Mucosa of descending colon (tissue), 3 donors: ENCODE data around the gene CPO. TPM values are rescaled to one million over a fixed set of nuclear protein-coding genes. Genes with fewer than 3 reads are reported as not detected.
A peak's percentile ranks its signal among the peaks of the same experiment; 100 is the strongest.

Source experiments
- ATAC-seq: fragments of 200-7000 bp; cut with Tn5 transposase; one replicate; pipeline ENCODE4 v1.9.1; 2020; ENCODE audit warnings: mild to moderate bottlenecking, moderate library complexity
- DNase-seq, 3 donors: peaks; one replicate each; pipeline ENCODE4 v3.0.0-alpha.2; 2020
- H3K36me3 ChIP-seq: fragments of 200-600 bp; one replicate; pipeline ENCODE4 v1.8.0; 2021; ENCODE audit warnings: low read depth, mild to moderate bottlenecking
- H3K4me1 ChIP-seq: fragments of 200-600 bp; one replicate; pipeline ENCODE4 v1.8.0; 2021; ENCODE audit warnings: low read depth, mild to moderate bottlenecking
- H3K4me3 ChIP-seq: fragments of 200-600 bp; one replicate; pipeline ENCODE4 v1.8.0; 2021; ENCODE audit warnings: mild to moderate bottlenecking
- H3K9me3 ChIP-seq: fragments of 200-600 bp; one replicate; pipeline ENCODE4 v1.8.0; 2021; ENCODE audit warnings: mild to moderate bottlenecking
- CTCF ChIP-seq: fragments of 200-600 bp; IDR thresholded peaks from one replicate; pipeline ENCODE4 v1.8.0; 2022; ENCODE audit warnings: antibody characterized with exemption, mild to moderate bottlenecking
- intact Hi-C, 2 donors: fragments of 100-400 bp; cut with DNase I in 1 of 2; cut with micrococcal nuclease in 1 of 2; formaldehyde crosslinking; loops; one replicate each; pipeline versions ENCODE4 v1.11.0 to v1.11.1; 2022; cut with DNase I, micrococcal nuclease
- total RNA-seq, 3 donors: library from RNA; stranded (reverse); fragmentation: NEBNext Ultra II Directional in 2 of 3; extraction: Animal tissue kit (Norgen Biotek cat#: 25700) in 2 of 3; gene quantifications; one replicate each; pipeline versions ENCODE4 v1.2.1 to v1.2.4, GENCODE V29; 2021 to 2023
- donor health status: DM: no; HTN: no; CAD: no; lungs with moderate emphysema.
- donor health status: DM: no; HTN: no; CAD: no.
- donor health status: DM: no; HTN: yes; CAD: no.

CPO gene
- total RNA-seq, 3 donors from 2014 or later: 0.32 to 0.73 TPM; not detected in 1

DNA sequence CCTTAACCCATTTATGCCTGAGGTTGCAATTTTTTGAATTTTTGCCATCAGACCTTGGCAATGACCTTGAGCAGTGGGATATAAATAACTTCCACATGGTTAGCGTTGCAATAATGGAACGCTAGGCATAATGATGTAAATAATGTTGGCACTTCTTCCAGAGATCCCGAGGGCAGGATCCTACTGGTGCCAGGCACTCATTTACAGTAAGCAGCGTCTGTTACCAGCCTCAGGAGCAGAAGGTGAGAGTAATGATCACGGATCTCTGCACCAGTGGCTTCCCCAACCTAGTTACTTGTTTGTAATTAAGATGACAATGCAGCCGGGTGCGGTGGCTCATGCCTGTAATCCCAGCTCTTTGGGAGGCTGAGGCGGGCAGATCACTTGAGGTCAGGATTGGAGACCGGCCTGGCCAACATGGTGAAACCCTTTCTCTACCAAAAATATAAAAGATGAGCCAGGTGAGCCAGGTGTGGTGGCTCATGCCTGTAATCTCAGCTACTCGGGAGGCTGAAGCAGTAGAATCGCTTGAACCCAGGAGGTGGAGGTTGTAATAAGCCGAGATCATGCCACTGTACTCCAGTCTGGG is 41.9 kb downstream of the CPO start:
- no peak overlapping the region for H3K4me3 ChIP-seq
- no peak for TF ChIP-seq CTCF
- no peaks in the 10 kb centered on the region for H3K4me1 ChIP-seq
- DNase-seq (no peak), ATAC-seq (no peak)
- H3K9me3 ChIP-seq: no peaks in the 10 kb centered on the region
- H3K36me3 ChIP-seq: no peaks in the 10 kb centered on the region
- intact Hi-C loops: loop anchor here in 1 of 2 donors (5.0 kb wide), 1 partner anchor 496 kb away; no protein-coding TSS in a partner anchor

GRCh38 chr2:206981739-206982340 is 42.5 kb downstream of the CPO start:
- H3K4me3 ChIP-seq: no peak overlapping the region
- DNase-seq: peak; percentile 49 to 64 (median 53)
- H3K4me1 ChIP-seq: no peaks in the 10 kb centered on the region
- H3K36me3 ChIP-seq: no peaks in the 10 kb centered on the region
- H3K9me3 ChIP-seq: no peaks in the 10 kb centered on the region
- intact Hi-C loops: loop anchor here in 1 of 2 donors (5.0 kb wide), 1 partner anchor 495 kb away; no protein-coding TSS in a partner anchor
- no peak for TF ChIP-seq CTCF
- peak; percentile 60 for ATAC-seq

GRCh38 chr2:206982360-206982955 is 43.1 kb downstream of the CPO start:
- H3K4me1 ChIP-seq: no peaks in the 10 kb centered on the region
- no peak for ATAC-seq
- no peak overlapping the region for H3K4me3 ChIP-seq
- intact Hi-C loops: loop anchor here in 1 of 2 donors (5.0 kb wide), 1 partner anchor 495 kb away; no protein-coding TSS in a partner anchor
- no peak for DNase-seq
- H3K9me3 ChIP-seq: no peaks in the 10 kb centered on the region
- H3K36me3 ChIP-seq: no peaks in the 10 kb centered on the region
- TF ChIP-seq CTCF: no peak

- Histone ChIP-seq H3K4me3 (no peak overlapping the region), H3K4me1 (no peaks in the 10 kb centered on the region), H3K36me3 (no peaks in the 10 kb centered on the region), H3K9me3 (no peaks in the 10 kb centered on the region)
- intact Hi-C loops: loop anchor here in 1 of 2 donors (5.0 kb wide), 1 partner anchor 494 kb away; no protein-coding TSS in a partner anchor
- DNase-seq (no peak), ATAC-seq (no peak)
- no peak for TF ChIP-seq CTCF
Observed at GRCh38 chr2:206983161-206983859, 44.0 kb downstream of the CPO start.

- no peak for DNase-seq
- Histone ChIP-seq H3K4me1 (no peaks in the 10 kb centered on the region), H3K4me3 (no peak overlapping the region), H3K36me3 (no peaks in the 10 kb centered on the region), H3K9me3 (no peaks in the 10 kb centered on the region)
- intact Hi-C loops: loop anchor here in 1 of 2 donors (5.0 kb wide), 1 partner anchor 493 kb away; no protein-coding TSS in a partner anchor
- ATAC-seq: no peak
- TF ChIP-seq CTCF: no peak
Observed at GRCh38 chr2:206984206-206984605, 44.9 kb downstream of the CPO start.
